ENCODE data around the gene LUZP2.

The LUZP2 gene

GRCh38 chr11:24872186-24872585 is 375.3 kb downstream of the LUZP2 start:
- Histone ChIP-seq H2AFZ (ENCODE audit: low read depth, low read length, severe bottlenecking) (no peak overlapping the region), H3K4me3 (ENCODE audit: insufficient read depth, low read length, poor library complexity, severe bottlenecking) (no peak overlapping the region), H3K36me3 (ENCODE audit: low read length) (no peaks in the 10 kb centered on the region), H3K79me2 (ENCODE audit: insufficient read depth, low read length) (no peaks in the 10 kb centered on the region), H3K27me3 (ENCODE audit: low read length) (no peaks in the 10 kb centered on the region), H3K4me2 (ENCODE audit: low read depth, low read length, poor library complexity, severe bottlenecking) (no peak overlapping the region), H3F3A (ENCODE audit: insufficient read depth) (no peaks in the 10 kb centered on the region), H3K9ac (ENCODE audit: low read length) (no peak overlapping the region), H3K9me3 (ENCODE audit: insufficient read depth, low read length) (no peaks in the 10 kb centered on the region; the same call in 1 of the 2 replicates), H3K9me2 (replicated peaks; ENCODE audit: insufficient read depth, low read length) (no peaks in the 10 kb centered on the region), H4K20me1 (ENCODE audit: low read depth, low read length) (no peaks in the 10 kb centered on the region), H3K27ac (ENCODE audit: low read depth, low read length) (no peak overlapping the region)
- TF ChIP-seq EZH2phosphoT487 (conservative IDR thresholded peaks at IDR 0.05; ENCODE audit: low read length) (no peak), CTCF (IDR thresholded peaks at IDR 0.05; ENCODE audit: insufficient read depth, low read length, poor library complexity, severe bottlenecking) (no peak)

- Histone ChIP-seq H3K36me3 (ENCODE audit: low read length) (no peaks in the 10 kb centered on the region), H3K27ac (ENCODE audit: low read depth, low read length) (no peak overlapping the region), H4K20me1 (ENCODE audit: low read depth, low read length) (no peaks in the 10 kb centered on the region), H3K9ac (ENCODE audit: low read length) (no peak overlapping the region), H3K4me2 (ENCODE audit: low read depth, low read length, poor library complexity, severe bottlenecking) (no peak overlapping the region), H3K79me2 (ENCODE audit: insufficient read depth, low read length) (no peaks in the 10 kb centered on the region), H3F3A (ENCODE audit: insufficient read depth) (no peaks in the 10 kb centered on the region), H2AFZ (ENCODE audit: low read depth, low read length, severe bottlenecking) (no peak overlapping the region), H3K27me3 (ENCODE audit: low read length) (no peaks in the 10 kb centered on the region), H3K4me3 (ENCODE audit: insufficient read depth, low read length, poor library complexity, severe bottlenecking) (no peak overlapping the region), H3K9me3 (ENCODE audit: insufficient read depth, low read length) (no peaks in the 10 kb centered on the region; the same call in 1 of the 2 replicates), H3K9me2 (replicated peaks; ENCODE audit: insufficient read depth, low read length) (no peaks in the 10 kb centered on the region)
- TF ChIP-seq CTCF (IDR thresholded peaks at IDR 0.05; ENCODE audit: insufficient read depth, low read length, poor library complexity, severe bottlenecking) (no peak), EZH2phosphoT487 (conservative IDR thresholded peaks at IDR 0.05; ENCODE audit: low read length) (no peak)
These were observed 375.9 kb downstream of the LUZP2 start for GRCh38 chr11:24872651-24873311.

DNA sequence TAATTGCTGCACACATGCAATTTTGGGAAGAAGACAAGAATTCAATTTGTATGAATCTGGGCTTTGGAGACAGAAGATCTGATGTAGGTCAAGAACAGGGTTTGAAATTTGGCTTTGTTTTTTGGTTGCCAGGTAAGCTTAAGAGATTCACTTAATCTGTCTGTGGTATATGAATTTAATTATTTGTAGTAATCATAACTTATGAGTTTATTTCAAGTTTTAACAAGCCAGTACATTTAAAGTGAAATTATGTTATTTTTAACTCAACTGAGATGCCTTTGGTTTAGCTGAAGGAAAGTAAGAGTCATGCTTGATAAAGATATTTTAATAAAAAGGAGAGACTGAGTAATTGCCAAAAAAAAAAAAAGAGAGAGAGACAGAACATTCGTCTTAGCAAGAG is 384.1 kb downstream of the LUZP2 start:
- Histone ChIP-seq H3K4me3 (ENCODE audit: insufficient read depth, low read length, poor library complexity, severe bottlenecking) (no peak overlapping the region), H3K79me2 (ENCODE audit: insufficient read depth, low read length) (no peaks in the 10 kb centered on the region), H3K9me3 (ENCODE audit: insufficient read depth, low read length) (no peaks in the 10 kb centered on the region; the same call in 1 of the 2 replicates), H3K4me2 (ENCODE audit: low read depth, low read length, poor library complexity, severe bottlenecking) (no peak overlapping the region), H4K20me1 (ENCODE audit: low read depth, low read length) (no peaks in the 10 kb centered on the region), H3K9ac (ENCODE audit: low read length) (no peak overlapping the region), H3K36me3 (ENCODE audit: low read length) (no peaks in the 10 kb centered on the region), H2AFZ (ENCODE audit: low read depth, low read length, severe bottlenecking) (no peak overlapping the region), H3F3A (ENCODE audit: insufficient read depth) (peaks cover 5% of the 10 kb centered on the region; the same call in 1 of the 2 replicates), H3K27ac (ENCODE audit: low read depth, low read length) (no peak overlapping the region), H3K9me2 (replicated peaks; ENCODE audit: insufficient read depth, low read length) (no peaks in the 10 kb centered on the region), H3K27me3 (ENCODE audit: low read length) (no peaks in the 10 kb centered on the region)
- TF ChIP-seq CTCF (IDR thresholded peaks at IDR 0.05; ENCODE audit: insufficient read depth, low read length, poor library complexity, severe bottlenecking) = no peak
- no peak for TF ChIP-seq EZH2phosphoT487 (conservative IDR thresholded peaks at IDR 0.05; ENCODE audit: low read length)
